Mucosa of descending colon (tissue), 3 donors: ENCODE measurements around the gene SYT8. TPM values are rescaled to one million over a fixed set of nuclear protein-coding genes. Genes with fewer than 3 reads are reported as not detected.

Source experiments
- ATAC-seq: fragments of 200-7000 bp; cut with Tn5 transposase; one replicate; pipeline ENCODE4 v1.9.1; 2020; ENCODE audit warnings: mild to moderate bottlenecking, moderate library complexity
- DNase-seq, 3 donors: peaks; one replicate each; pipeline ENCODE4 v3.0.0-alpha.2; 2020
- H3K36me3 ChIP-seq: fragments of 200-600 bp; one replicate; pipeline ENCODE4 v1.8.0; 2021; ENCODE audit warnings: low read depth, mild to moderate bottlenecking
- H3K4me1 ChIP-seq: fragments of 200-600 bp; one replicate; pipeline ENCODE4 v1.8.0; 2021; ENCODE audit warnings: low read depth, mild to moderate bottlenecking
- H3K4me3 ChIP-seq: fragments of 200-600 bp; one replicate; pipeline ENCODE4 v1.8.0; 2021; ENCODE audit warnings: mild to moderate bottlenecking
- H3K9me3 ChIP-seq: fragments of 200-600 bp; one replicate; pipeline ENCODE4 v1.8.0; 2021; ENCODE audit warnings: mild to moderate bottlenecking
- intact Hi-C, 2 donors: fragments of 100-400 bp; cut with DNase I in 1 of 2; cut with micrococcal nuclease in 1 of 2; formaldehyde crosslinking; loops; one replicate each; pipeline versions ENCODE4 v1.11.0 to v1.11.1; 2022; cut with DNase I, micrococcal nuclease
- total RNA-seq, 3 donors: library from RNA; stranded (reverse); fragmentation: NEBNext Ultra II Directional in 2 of 3; extraction: Animal tissue kit (Norgen Biotek cat#: 25700) in 2 of 3; gene quantifications; one replicate each; pipeline versions ENCODE4 v1.2.1 to v1.2.4, GENCODE V29; 2021 to 2023
- TF ChIP-seq, protein P1 (sequence below): fragments of 200-600 bp; IDR thresholded peaks from one replicate; pipeline ENCODE4 v1.8.0; 2022; ENCODE audit warnings: antibody characterized with exemption, mild to moderate bottlenecking
- donor health status: DM: no; HTN: no; CAD: no; lungs with moderate emphysema.
- donor health status: DM: no; HTN: no; CAD: no.
- donor health status: DM: no; HTN: yes; CAD: no.

Gene SYT8
- total RNA-seq, 3 donors from 2014 or later: 0.98 to 2.4 (median 2.1) TPM

DNA sequence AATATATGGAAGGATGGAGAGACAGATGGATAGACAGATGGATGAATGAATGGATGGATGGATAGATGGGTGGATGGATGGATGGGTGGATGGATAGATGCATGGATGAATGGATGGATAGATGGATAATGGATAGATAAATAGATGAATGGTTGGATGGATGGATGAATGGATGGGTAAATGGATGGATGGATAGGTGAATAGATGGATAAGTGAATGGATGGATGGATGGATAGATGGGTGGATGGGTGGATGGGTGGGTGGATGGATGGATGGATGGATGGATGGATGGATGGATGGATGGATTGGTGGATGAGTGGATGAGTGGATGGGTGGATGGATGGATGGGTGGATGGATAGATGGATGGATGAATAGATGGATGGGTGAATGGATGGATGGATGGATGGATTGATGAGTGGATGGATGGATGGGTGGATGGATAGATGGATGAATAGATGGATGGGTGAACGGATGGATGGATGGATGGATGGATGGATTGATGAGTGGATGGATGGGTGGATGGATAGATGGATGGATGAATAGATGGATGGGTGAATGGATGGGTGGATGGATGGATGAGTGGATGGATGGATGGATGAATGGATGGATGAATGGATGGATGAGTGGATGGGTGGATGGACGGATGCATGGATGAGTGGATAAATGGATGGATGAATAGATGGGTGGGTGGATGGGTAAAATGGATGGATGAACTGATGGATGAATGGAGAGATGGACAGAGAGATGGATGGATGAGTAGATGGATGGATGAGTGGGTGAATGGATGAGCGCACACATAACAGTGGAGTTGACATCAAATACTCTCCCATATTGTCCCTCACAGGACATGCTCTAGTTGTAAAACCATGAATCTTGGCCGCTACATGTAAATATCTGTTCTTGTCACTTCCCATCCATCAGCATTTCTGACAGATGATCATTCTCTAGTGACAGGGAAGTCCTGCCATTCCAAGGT lies 26.9 kb downstream of the SYT8 start:
- Histone ChIP-seq H3K4me1 (peaks cover 3% of the 10 kb centered on the region), H3K36me3 (no peaks in the 10 kb centered on the region), H3K9me3 (no peaks in the 10 kb centered on the region), H3K4me3 (no peak overlapping the region)
- DNase-seq (no peak), ATAC-seq (no peak)
- intact Hi-C loops: no loop called here
- TF ChIP-seq, protein P1, sequence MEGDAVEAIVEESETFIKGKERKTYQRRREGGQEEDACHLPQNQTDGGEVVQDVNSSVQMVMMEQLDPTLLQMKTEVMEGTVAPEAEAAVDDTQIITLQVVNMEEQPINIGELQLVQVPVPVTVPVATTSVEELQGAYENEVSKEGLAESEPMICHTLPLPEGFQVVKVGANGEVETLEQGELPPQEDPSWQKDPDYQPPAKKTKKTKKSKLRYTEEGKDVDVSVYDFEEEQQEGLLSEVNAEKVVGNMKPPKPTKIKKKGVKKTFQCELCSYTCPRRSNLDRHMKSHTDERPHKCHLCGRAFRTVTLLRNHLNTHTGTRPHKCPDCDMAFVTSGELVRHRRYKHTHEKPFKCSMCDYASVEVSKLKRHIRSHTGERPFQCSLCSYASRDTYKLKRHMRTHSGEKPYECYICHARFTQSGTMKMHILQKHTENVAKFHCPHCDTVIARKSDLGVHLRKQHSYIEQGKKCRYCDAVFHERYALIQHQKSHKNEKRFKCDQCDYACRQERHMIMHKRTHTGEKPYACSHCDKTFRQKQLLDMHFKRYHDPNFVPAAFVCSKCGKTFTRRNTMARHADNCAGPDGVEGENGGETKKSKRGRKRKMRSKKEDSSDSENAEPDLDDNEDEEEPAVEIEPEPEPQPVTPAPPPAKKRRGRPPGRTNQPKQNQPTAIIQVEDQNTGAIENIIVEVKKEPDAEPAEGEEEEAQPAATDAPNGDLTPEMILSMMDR: no peak

GRCh38 chr11:1862588-1863351 lies 28.0 kb downstream of the SYT8 start:
- Histone ChIP-seq H3K9me3 (no peaks in the 10 kb centered on the region), H3K4me1 (peaks cover 8% of the 10 kb centered on the region), H3K4me3 (no peak overlapping the region), H3K36me3 (no peaks in the 10 kb centered on the region)
- ATAC-seq: no peak
- TF ChIP-seq, protein P1: no peak
- DNase-seq: peak in 2 of 3 donors; percentile 24 to 48
- intact Hi-C loops: no loop called here

- ATAC-seq (peak; percentile 72), DNase-seq (peak; percentile 55 to 79 (median 74))
- Histone ChIP-seq H3K36me3 (no peaks in the 10 kb centered on the region), H3K4me1 (peaks cover 8% of the 10 kb centered on the region), H3K9me3 (no peaks in the 10 kb centered on the region), H3K4me3 (no peak overlapping the region)
- TF ChIP-seq, protein P1: no peak
- intact Hi-C loops: no loop called here
These were observed 28.8 kb downstream of the SYT8 start for GRCh38 chr11:1863352-1864216.

GRCh38 chr11:1864231-1864630 lies 29.4 kb downstream of the SYT8 start:
- no peaks in the 10 kb centered on the region for H3K9me3 ChIP-seq
- no peak overlapping the region for H3K4me3 ChIP-seq
- intact Hi-C loops: no loop called here
- no peaks in the 10 kb centered on the region for H3K36me3 ChIP-seq
- peaks cover 8% of the 10 kb centered on the region for H3K4me1 ChIP-seq
- DNase-seq (peak in 2 of 3 donors; percentile 25 to 47), ATAC-seq (no peak)
- TF ChIP-seq, protein P1: no peak
